Smooth muscle cell (in vitro differentiated cells): ENCODE results near the gene RNF43. TPM values are rescaled to one million over a fixed set of nuclear protein-coding genes. Genes with fewer than 3 reads are reported as not detected.

Experiments used
- DNase-seq: peaks from one replicate; lab custom pipeline; 2025; ENCODE audit not compliant: unreplicated experiment; lab: John Stamatoyannopoulos, UW
- H2AFZ ChIP-seq: fragments of 200-600 bp; sonication (generic); 2 replicates; pipeline ENCODE4 v1.6.0; 2016; ENCODE audit warnings: antibody characterized with exemption, low read depth, mild to moderate bottlenecking
- H3F3A ChIP-seq: fragments of 200-600 bp; sonication (generic); 2 replicates; pipeline ENCODE4 v1.6.0; 2017; ENCODE audit warnings: antibody characterized with exemption, low read depth
- H3K27ac ChIP-seq: fragments of 200-600 bp; sonication (generic); 2 replicates; pipeline ENCODE4 v1.5.1; 2016; ENCODE audit warnings: low read depth, mild to moderate bottlenecking
- H3K27me3 ChIP-seq: fragments of 200-600 bp; sonication (generic); 2 replicates; pipeline ENCODE4 v1.6.1; 2016; ENCODE audit warnings: low read depth, mild to moderate bottlenecking
- H3K36me3 ChIP-seq: fragments of 200-600 bp; sonication (generic); 2 replicates; pipeline ENCODE4 v1.5.1; 2016; ENCODE audit warnings: low read depth
- H3K4me1 ChIP-seq: fragments of 200-600 bp; sonication (generic); 2 replicates; pipeline ENCODE4 v1.5.1; 2016; ENCODE audit warnings: low read depth
- H3K4me2 ChIP-seq: fragments of 200-600 bp; sonication (generic); 2 replicates; pipeline ENCODE4 v1.6.0; 2016; ENCODE audit warnings: mild to moderate bottlenecking
- H3K4me3 ChIP-seq: fragments of 200-600 bp; sonication (generic); 2 replicates; pipeline ENCODE4 v1.5.1; 2016; ENCODE audit warnings: mild to moderate bottlenecking
- H3K79me2 ChIP-seq: fragments of 200-600 bp; sonication (generic); 2 replicates; pipeline ENCODE4 v1.6.0; 2016; ENCODE audit warnings: low read depth, mild to moderate bottlenecking
- H3K9ac ChIP-seq: fragments of 200-600 bp; sonication (generic); 2 replicates; pipeline ENCODE4 v1.6.0; 2016; ENCODE audit warnings: low read depth
- H3K9me3 ChIP-seq: fragments of 200-600 bp; sonication (generic); replicated peaks from 2 replicates; pipeline ENCODE4 v1.5.1; 2016; ENCODE audit warnings: low read depth
- H4K20me1 ChIP-seq: fragments of 200-600 bp; sonication (generic); 2 replicates; pipeline ENCODE4 v1.6.0; 2016; ENCODE audit warnings: low read depth
- WGBS: methylation state at CpG from one replicate; pipeline ENCODE4 v1.1.7; 2016; ENCODE audit warnings: low lambda C conversion rate; 5-methylcytosine and 5-hydroxymethylcytosine counted together
- polyA plus RNA-seq: library from polyadenylated mRNA; unstranded; fragments of >200 nt; fragmentation: Nextera tagmentation; extraction: Ambion mirVana; gene quantifications from 2 replicates; pipeline ENCODE4 v1.2.1, GENCODE V29; 2016
- total RNA-seq: library from RNA; depleted of rRNA; stranded (reverse); fragments of >200 nt; gene quantifications from 2 replicates; pipeline ENCODE4 v1.2.3, GENCODE V29; 2014
- TF ChIP-seq, protein P1 (sequence below): fragments of 200-600 bp; sonication (generic); IDR thresholded peaks from 2 replicates; pipeline ENCODE4 v1.5.1; 2017; ENCODE audit warnings: borderline replicate concordance, mild to moderate bottlenecking, antibody characterized with exemption; ENCODE audit not compliant: insufficient read depth, poor library complexity, severe bottlenecking

Gene RNF43
- total and polyA plus RNA-seq, 2 experiments from 2014 or later = 0.17 to 3.8 TPM

GRCh38 chr17:58414596-58414997 lies 2.7 kb downstream of the RNF43 start:
- no peaks in the 10 kb centered on the region for H3K4me1 ChIP-seq
- TF ChIP-seq, protein P1, sequence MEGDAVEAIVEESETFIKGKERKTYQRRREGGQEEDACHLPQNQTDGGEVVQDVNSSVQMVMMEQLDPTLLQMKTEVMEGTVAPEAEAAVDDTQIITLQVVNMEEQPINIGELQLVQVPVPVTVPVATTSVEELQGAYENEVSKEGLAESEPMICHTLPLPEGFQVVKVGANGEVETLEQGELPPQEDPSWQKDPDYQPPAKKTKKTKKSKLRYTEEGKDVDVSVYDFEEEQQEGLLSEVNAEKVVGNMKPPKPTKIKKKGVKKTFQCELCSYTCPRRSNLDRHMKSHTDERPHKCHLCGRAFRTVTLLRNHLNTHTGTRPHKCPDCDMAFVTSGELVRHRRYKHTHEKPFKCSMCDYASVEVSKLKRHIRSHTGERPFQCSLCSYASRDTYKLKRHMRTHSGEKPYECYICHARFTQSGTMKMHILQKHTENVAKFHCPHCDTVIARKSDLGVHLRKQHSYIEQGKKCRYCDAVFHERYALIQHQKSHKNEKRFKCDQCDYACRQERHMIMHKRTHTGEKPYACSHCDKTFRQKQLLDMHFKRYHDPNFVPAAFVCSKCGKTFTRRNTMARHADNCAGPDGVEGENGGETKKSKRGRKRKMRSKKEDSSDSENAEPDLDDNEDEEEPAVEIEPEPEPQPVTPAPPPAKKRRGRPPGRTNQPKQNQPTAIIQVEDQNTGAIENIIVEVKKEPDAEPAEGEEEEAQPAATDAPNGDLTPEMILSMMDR = no peak
- H2AFZ ChIP-seq = no peak overlapping the region
- H3K27ac ChIP-seq = no peak overlapping the region
- H3K27me3 ChIP-seq = no peaks in the 10 kb centered on the region
- H3F3A ChIP-seq = no peaks in the 10 kb centered on the region
- H3K9me3 ChIP-seq = no peaks in the 10 kb centered on the region
- H4K20me1 ChIP-seq = no peaks in the 10 kb centered on the region
- H3K4me3 ChIP-seq = peak overlapping the region; percentile 61
- peak overlapping the region; percentile 81 for H3K4me2 ChIP-seq
- 71% methylated on average over 3 of the region's 3 CpGs for WGBS
- H3K9ac ChIP-seq = no peak overlapping the region
- H3K79me2 ChIP-seq = peaks cover 35% of the 10 kb centered on the region
- no peaks in the 10 kb centered on the region for H3K36me3 ChIP-seq
- no peak for DNase-seq

DNA sequence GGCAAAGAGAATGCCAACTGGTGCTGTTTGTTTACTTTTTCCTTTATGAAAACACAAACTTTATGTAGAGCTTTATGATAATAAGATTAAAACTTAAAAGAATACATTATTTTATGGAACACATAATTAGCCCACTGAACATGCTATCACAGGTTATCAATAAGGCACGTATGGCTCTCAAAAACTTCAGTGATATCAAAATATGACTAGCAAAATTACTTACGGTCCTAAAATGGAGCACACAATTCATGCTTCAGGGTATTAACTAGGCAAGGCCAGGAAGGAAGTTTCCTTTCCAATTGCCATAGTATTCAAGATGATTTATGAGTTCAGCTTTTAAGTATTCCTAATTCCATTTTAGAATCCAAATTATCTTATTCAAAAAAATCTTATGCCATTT lies 3.6 kb downstream of the RNF43 start:
- H3K27ac ChIP-seq = no peak overlapping the region

GRCh38 chr17:58412961-58413586 lies 4.3 kb downstream of the RNF43 start:
- H3K4me3 ChIP-seq = peak overlapping the region; percentile 61
- WGBS = 68% methylated on average over 3 of the region's 3 CpGs

More for the DNA sequence above, 3.6 kb downstream of the RNF43 start:
- H3F3A ChIP-seq = no peaks in the 10 kb centered on the region
- no peaks in the 10 kb centered on the region for H3K9me3 ChIP-seq
- H2AFZ ChIP-seq = no peak overlapping the region
- H3K4me2 ChIP-seq = peak overlapping the region; percentile 81
- no peaks in the 10 kb centered on the region for H3K36me3 ChIP-seq
- no peaks in the 10 kb centered on the region for H3K4me1 ChIP-seq
- no peaks in the 10 kb centered on the region for H3K27me3 ChIP-seq
- DNase-seq = no peak
- no peaks in the 10 kb centered on the region for H4K20me1 ChIP-seq
- 70% methylated on average over 2 of the region's 2 CpGs for WGBS
- TF ChIP-seq, protein P1 = no peak
- H3K9ac ChIP-seq = no peak overlapping the region
- peaks cover 37% of the 10 kb centered on the region for H3K79me2 ChIP-seq
- H3K4me3 ChIP-seq = peak overlapping the region; percentile 61

More at GRCh38 chr17:58412961-58413586, 4.3 kb downstream of the RNF43 start:
- no peak overlapping the region for H3K27ac ChIP-seq
- H3K79me2 ChIP-seq = peaks cover 37% of the 10 kb centered on the region
- H3K4me1 ChIP-seq = no peaks in the 10 kb centered on the region
- TF ChIP-seq, protein P1 = no peak
- no peak for DNase-seq
- H4K20me1 ChIP-seq = no peaks in the 10 kb centered on the region
- no peaks in the 10 kb centered on the region for H3K36me3 ChIP-seq
- no peaks in the 10 kb centered on the region for H3F3A ChIP-seq
- H3K9me3 ChIP-seq = no peaks in the 10 kb centered on the region
- no peaks in the 10 kb centered on the region for H3K27me3 ChIP-seq
- no peak overlapping the region for H2AFZ ChIP-seq
- H3K4me2 ChIP-seq = peak overlapping the region; percentile 81
- no peak overlapping the region for H3K9ac ChIP-seq
